UCSD-AML1 (cell line): Measurements from ENCODE around the gene KIF23.

Experiments
- DNase-seq: peaks from one replicate; lab custom pipeline; 2025; ENCODE audit not compliant: unreplicated experiment; lab: John Stamatoyannopoulos, UW

KIF23 gene

DNA sequence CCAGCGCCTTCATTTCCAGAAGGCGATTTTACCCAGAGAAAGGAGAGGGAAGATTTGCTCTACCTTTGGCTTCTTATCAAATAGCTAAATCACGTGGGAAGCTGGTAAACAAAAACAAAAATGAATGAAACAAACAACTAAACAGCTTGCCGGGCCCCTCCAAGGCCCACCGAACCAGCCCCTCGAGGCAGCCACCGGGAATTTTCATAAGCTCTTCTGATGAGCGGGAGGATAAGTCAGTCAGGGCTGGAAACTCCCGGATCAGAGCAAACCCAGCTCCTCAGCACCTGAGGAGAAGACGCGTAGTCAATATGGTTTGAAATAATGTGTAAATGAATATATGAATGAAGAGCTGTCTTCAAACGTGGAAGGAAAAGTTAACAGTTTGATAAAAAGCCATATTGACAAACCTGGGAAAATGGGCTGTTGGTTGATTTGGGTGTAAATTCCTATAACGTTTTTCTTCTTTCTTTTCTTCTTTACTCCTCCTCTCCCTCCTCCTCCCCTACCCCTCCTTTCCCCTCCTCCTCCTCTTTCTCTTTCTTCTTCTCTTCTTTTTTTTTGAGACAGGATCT lies 49.1 kb downstream of the KIF23 start:
- no peak for DNase-seq

DNA sequence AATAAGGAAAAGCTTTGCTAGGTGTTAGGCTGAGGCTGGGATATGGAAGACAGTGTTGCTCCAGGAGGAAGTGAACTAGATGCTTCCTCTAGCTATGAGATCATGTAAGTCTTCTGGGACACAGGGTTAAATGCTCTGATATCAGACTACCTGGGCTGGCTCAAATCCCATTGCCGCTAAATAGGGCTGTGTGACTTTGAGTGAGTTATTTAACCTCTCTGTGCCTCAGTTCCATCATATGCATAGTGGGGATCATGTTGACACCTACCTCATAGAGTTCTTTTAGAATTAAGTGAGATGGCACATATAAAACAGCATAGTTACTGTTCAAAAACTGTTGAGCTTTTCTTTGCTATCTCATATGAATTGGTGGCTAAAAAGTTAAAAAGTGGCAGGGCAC lies 51.1 kb downstream of the KIF23 start:
- no peak for DNase-seq

DNA sequence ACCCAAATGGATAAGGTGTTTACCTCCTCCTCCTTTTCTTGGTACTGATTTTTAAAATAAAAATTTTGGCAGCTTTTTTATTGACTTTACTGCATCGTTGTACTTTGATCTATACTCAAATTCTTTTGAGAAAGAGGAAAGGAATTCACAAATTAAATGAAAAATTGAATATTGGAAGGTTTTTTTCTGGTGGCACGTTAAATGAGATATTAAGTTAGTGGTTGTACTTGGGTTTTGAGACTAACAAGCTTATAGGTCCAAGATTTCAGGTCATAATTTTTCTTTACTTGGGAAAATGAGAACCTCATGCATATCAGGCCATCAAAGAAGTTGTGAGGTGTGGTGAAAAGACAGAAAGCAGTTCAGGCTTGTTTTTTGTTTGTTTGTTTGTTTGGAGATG lies 52.6 kb downstream of the KIF23 start:
- no peak for DNase-seq

DNA sequence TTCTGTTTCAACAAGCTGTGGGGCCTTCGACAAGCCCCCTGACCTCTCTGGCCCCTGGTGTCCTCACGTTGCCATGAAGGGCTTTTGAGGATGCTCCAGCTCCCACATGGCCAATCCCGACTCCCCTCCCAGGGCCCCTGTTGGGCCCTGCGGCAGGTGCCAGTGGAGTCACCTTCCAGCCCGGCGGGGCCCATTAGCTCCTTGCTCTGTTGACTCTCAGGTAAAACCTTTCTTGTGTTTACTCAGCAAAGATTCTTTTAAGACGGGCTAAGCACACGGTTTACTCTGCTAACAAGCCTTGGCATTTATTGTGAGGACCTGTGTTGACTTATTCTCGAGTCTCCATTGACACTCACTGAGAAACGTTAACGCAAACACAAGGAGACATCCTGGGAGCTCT lies 53.5 kb downstream of the KIF23 start:
- DNase-seq, result no peak

DNA sequence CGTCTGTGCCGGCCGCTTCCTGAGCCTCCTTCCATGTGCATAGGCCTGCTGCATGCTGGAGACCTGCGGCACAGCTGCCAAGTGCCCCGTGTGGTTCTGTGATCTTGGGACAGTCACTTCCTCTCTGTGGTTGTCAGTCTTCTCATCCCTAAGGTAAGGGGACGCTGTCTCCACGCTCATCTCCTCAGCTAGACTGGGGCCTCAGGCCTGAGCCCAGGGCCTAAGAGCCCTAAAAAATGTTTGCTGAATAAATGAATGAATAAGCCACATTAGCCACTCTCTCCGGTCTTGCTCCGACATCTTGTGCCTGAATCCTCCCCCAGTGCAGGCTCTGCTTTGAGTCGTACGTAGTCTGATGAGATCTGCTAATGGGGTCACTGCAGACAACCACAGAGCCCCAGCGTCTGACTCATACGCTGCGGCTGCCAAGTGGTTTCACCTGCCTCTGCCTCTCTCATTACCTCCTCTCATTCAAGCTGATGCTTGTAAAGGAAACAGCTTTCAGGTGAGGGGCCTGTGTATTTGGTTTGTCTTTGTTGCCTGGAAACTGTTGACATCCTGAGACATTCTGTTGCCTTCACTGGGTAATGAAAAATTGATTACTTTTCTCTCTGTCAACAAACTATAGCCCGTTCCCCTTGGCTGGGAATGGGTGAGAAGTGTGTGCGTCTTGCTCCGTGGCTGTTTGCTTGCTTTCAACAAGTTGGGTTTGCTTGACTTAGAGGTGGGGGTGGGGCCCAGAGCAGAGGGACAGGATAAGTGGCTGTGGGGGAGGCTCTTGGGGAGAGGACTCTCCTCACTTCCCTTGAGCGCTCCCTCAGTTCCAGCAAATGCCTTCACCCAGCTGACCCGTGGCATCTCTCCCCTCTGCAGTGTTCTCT lies 54.3 kb downstream of the KIF23 start:
- DNase-seq, result no peak

DNA sequence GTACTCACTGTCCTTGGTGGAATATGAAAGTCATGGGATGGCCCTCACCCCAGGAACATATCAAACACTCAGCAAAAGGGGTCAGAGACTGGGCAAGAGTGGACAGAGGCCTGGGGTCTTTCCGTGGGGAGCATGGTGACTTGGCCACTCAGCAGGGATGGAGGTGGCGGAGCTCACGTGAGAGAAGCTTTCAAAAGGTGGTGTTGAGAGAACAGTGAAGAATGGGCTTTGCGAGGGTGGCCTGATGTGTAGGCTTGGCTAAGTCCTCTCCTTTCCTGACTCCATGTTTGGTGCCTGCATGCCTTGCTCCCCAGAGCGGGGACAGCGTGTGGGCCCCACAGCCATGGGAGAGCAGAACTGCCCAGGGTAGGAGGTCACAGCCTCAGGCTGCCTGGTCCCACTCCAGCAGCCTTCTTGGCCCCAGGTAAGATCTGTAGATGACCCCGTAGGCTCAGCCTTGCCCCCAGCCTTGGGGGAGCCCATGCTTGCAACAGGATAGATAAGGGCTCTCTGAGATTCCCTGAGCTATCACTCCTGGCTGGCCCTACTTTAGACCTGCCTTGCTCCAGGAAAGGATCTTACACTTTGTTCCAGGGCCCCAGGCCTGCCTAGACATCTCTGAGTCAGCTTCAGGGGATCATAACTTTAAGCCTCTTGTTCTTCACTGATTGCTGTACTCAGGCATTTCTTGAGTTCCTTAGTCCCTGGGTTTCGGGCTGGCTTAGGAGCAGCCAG lies 55.5 kb downstream of the KIF23 start:
- DNase-seq, result no peak

DNA sequence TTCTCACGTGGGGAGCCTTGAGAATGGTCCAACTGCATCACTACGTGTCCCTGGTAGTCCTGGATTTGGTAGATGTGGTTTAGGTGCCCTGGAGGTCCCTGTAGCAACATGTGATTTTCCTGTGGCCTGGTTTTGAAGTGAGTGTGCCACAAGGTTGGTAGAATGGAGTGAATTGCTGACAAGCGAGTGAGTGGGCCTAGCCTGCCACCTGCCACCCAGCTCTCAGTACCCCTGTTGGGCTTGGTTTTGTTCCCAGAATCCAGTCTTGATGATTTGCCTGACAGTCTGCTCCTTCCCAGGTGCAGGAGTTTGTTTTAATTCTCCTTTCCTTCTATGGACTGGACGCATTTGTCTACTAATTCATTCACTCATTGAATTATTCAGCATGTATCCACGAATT lies 57.9 kb downstream of the KIF23 start:
- DNase-seq, result no peak

DNA sequence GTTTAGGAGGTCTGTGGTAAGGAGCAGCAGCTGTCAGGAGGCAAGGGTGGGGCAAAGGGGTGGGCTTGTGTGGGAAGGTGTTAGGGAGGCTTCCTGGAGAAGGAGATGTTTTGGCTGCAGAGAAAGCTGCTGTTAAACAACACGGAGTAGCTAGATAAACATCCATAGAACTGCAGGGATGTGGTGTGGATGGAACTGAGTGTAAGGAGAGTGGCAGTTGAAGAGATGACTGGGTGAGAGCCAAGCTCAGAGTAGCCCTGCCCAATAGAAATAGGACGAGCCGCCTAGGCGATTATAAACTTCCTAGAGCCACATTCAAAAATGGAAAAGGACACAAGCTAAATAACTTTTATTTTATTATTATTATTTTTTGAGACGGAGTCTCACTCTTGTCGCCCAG lies 58.4 kb downstream of the KIF23 start:
- no peak for DNase-seq

DNA sequence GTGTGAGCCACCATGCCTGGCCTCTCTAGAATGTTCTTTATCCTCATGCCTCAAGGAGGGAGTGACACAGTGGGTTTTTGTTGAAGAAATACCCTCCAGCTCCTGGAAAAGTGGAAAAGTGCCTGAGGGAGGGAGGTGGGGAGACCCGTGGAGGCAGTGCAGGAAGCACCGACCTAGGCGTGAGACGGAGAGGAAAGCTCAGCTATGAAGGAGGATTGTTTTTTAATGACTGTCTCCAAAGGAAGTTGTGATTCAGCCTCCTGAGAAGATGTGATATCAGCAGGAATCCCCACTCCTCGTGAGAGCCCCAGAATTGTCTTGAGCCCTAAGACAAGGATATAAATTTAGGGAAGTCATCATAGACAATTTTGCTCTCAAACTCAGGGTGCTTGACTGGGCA lies 60.1 kb downstream of the KIF23 start:
- no peak for DNase-seq

DNA sequence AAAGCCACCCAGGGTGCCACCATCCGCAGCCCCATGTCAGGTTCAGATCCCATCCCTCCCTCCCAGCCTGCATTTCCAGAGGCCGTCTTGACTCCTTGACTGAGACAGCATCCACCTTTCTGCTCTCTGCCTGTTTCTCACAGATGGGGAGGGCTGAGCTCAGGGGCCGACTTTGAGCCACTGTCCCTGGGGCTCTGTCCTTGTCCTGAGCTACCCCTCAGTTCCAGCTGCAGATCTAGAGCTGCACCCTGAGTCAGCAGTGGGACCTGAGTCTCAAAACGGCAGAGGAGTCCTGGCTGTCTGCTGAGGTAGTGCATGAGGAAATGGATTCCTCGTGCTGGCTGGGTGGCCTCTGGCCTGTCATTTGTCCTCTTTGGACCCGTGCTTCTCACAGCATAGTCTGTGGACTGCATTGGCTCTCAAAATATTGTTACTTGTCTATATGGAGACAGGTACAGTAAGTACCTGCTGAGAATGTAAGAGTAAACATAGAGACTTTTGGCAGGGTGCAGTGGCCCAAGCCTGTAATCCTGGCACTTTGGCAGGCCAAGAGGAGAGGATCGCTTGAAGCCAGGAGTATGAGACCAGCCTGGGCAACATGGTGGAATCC lies 60.8 kb downstream of the KIF23 start:
- no peak for DNase-seq

DNA sequence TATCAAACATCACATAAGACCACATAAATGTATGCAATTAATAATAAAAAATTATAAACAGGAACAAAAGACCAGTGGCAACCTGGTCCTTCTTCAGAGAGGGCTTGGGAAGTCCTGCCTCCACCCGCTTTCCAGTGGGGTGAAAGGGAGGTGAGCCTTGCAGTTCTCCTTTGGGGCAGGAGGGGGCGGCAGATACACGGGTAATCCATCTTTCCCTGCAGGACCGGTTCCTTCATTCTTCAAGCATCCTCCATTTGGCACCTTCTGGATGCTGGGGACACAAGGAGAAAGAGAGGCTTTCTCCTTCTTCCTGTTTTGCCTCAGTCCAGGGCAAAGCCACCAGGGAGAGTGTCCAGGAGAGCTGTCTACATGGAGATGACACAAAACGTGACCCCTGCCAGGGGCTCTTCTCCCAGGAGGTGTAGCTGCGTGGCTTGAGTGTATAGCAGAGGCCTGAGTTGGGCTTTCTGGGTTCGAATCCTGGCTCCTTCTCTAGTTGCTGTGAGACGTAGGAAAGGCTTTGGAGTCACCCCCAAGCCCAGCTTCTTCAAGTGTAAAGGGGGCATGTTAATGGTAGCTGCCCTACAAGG lies 61.7 kb downstream of the KIF23 start:
- peak; percentile 73 for DNase-seq

DNA sequence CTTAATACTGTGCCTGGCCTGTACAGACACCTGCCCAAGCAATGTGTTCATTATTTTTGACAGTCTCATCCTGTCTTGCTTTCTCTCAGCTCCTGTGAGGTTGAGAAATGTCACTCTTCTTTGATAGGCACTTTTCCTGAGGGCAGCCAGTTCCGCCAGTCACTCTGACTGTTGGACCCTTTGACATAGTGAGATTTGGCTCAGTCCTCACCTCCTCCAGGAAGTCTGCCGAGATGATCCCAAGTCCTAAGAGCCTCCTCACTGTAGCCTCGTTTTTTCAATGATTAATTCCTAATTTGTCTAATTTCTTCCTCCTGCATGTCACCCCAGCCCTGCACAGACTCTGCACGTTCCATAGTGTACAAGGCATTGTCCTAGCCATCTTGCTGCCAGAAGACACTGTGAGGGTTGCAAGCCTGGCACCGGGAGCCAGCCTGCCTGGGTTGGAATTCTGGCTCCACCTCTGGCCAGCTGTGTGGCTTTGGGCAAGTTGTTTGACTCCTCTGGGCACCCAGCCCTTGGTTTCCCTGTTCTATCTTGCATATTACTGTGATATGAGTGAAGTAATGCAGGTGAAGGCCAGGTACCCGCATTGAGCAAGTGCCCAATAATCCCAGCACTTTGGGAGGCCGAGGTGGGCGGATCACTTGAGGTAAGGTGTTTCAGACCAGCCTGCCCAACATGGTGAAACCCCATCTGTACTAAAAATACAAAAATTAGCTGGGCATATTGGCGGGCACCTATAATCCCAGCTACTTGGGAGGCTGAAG lies 62.7 kb downstream of the KIF23 start:
- no peak for DNase-seq

DNA sequence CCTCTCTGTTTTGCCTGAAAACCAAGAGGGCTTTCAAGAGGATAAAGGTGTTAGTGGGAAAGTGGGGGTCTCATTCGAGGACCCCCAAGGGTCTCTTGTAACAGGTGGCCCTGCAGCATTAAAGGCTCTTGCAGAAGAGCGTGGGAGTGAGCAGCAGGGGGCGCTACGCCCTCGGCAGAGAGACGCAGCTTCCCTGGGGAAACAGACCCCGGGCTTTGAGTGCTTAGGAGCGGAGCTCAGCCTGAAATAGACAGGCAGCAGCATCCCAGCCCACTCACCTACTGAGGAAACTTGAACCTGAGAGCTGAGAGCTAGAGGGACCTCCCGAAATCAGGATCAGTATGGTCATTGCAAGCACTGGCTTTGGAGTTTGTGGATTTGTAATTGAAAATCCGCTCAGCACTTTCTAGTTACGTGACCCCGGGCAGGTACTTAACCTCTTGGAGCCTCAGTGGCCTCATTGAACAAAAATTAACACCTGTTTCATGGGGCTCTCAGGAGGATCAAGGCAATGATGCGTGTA lies 64.2 kb downstream of the KIF23 start:
- peak; percentile 64 for DNase-seq

DNA sequence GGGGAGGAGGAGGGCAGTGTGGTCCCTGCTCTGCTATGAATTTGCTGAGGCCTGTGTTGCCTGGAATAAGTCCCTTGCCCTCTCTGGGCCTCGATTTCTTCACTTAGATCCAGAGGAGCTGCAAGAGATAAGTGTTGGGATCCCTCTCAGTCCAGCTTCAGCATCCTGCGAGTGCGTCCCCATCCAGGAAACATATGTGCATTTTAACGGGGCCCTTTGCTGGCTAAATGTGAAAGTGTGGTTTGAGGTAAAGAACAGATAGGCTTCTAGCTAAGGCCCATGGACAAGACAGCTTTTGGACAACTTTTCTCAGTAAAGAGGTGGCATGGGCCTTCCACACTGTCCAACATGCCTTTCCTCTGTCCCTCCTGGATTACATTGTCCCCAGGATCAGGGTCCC lies 64.9 kb downstream of the KIF23 start:
- DNase-seq, result no peak

DNA sequence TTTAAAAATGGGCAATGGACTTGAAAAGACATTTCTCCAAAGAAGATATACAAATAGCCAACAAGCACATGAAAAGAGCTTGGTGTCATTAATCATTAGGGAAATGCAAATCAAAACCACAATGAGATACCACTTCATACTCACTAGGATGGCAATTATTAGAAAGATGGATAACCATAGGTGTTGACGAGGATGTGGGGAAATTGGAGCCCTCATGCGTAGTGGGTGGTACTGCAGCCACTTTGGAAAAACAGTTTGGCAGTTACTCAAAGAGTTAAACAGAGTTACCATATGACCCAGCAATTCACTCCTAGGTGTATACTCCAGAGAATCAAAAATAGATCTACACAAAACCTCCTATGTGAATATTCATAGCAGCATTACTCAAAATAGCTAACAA lies 65.8 kb downstream of the KIF23 start:
- no peak for DNase-seq

DNA sequence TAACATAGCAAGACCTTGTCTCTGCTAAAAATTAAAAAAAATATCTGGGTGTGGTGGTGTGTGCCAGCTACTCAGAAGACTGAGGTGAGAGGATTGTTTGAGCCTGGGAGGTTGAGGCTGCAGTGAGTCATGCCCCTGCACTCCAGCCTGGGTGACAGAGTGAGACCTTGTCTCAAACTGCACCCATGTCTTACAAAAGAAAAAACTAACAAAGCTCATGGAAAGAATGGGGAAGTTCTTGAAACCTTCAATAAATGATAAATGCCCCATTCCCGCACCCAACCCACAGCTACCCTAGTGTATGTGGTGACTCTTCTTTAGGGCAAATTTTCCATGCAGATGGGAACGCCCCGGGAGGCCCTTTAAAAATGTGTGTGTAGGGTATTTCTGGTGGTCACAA lies 66.8 kb downstream of the KIF23 start:
- DNase-seq, result no peak

DNA sequence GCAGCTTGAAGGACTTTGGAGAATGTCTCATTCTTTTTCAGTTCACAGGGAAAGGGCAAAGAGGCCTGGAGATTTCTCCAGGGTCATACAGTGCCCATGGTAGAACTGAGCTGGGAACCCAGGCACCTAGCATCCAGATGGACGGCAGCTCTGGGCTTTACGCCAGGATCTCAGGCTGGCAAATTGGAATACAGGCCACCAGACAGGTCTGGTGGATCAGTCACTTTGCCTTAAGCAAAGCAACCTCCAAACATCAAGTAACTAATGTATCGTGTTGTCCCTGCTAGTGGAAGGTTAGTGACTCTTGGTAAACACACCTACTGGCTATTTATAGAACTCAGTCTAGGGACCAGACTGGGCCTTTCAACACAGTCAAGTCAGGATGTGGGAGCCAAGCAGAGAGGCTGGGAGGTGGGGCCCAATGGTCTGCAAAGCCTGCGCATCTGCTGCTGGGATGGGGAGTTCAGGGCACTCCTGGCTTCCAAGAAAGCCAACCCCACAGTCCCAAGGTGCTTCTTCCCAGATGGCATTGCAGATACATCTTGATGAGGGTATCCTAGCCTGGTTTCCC lies 68.6 kb downstream of the KIF23 start:
- no peak for DNase-seq

DNA sequence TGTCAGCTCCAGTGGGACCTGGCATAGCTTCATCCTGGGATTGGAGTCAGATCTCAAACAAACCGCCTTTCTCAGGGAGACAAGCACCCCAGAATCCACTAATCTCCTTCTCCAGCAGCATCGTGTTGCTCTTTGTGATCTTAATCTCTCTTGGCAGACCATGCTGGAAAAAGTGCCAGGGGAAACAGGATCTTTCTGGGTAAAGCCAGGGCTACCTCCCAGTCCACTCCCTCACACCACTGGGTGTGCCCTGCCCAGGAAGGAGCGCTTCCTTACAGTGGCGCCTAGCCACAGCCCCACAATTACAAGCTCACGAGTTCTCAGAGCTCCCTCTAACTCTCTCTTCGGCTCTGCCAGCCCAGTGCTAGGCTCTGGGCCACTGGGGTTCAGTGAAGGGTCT lies 70.7 kb downstream of the KIF23 start:
- no peak for DNase-seq

DNA sequence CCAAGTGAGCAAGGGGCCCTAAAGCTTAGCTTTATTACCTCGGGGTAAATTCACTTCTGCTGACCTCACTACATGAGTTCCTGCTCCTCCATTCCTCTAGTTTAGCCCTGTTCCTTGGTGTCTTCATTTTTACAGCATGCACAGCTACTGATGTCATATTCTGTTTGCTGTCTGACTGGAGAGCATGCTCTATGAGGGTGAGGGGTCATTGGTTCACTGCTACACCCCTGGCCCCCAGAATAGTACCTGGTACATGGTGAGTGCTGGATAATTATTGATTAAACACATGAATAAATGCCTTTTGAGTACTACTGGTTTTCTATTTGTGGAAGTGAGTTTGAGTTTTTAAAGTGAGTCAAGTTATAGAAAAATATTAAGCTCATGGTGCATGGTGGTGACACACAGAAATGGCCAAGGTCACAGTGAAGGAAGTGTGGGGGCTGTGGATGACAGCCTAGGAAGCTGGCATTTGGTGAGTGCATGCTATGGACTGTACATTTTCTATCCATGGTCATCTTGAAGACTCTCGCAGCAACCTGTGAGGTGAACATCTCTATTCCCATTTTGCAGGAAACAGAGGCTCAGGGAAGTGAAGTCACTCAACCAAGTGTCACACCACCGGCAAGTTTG lies 72.4 kb downstream of the KIF23 start:
- no peak for DNase-seq
